HG03097 (cell line): ENCODE results near the gene KIAA1328.

Experiments used
- ATAC-seq: cut with Tn5 transposase; IDR thresholded peaks from one replicate; pipeline ENCODE4 v1.9.1; 2021; ENCODE audit not compliant: unreplicated experiment, low FRiP score

The KIAA1328 gene

GRCh38 chr18:37184209-37184868, 355.4 kb downstream of the KIAA1328 start:
- no peak for ATAC-seq

DNA sequence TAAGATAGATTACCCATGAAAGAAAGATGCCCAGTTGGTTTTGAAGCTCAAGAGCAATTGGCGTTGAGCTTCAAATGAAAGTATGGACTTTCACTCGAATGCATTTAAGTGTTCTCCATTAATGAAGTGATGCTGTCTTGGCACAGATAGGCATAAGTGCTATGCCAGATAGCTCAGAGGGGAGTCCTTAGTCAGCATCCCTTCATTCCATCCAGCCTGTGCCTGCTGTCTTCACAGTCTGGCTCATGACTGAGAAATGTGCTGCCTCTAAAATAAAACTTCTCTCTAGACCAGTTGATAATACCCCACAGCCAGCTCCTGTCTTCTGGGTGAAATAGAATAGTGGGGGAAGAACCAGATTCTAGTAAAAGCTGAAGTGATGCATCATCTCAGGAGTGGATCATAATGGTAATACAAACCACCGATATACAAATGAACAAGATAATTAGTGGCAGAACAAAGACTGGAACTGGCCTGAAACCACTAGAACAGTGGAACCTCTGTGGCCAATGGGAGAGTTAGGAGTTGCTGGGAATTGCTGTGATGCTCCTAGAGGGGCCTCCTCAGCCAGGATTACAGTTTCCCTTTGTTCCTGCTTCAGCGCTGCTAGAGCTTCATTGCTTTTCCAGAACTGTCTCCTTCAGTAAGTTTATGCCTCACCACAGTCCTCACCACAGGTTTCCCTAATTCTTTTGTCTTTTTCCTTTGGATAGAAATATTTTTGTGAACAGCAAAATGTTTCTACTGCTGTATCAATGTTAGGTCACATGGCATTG, 359.3 kb downstream of the KIAA1328 start:
- no peak for ATAC-seq

GRCh38 chr18:37199741-37200140, 370.8 kb downstream of the KIAA1328 start:
- ATAC-seq = no peak

- no peak for ATAC-seq
Observed at GRCh38 chr18:37207343-37207742, 378.4 kb downstream of the KIAA1328 start.

- no peak for ATAC-seq
Observed at GRCh38 chr18:37210781-37211180, 381.9 kb downstream of the KIAA1328 start.

- no peak for ATAC-seq
Observed at GRCh38 chr18:37218022-37218590, 389.2 kb downstream of the KIAA1328 start.

DNA sequence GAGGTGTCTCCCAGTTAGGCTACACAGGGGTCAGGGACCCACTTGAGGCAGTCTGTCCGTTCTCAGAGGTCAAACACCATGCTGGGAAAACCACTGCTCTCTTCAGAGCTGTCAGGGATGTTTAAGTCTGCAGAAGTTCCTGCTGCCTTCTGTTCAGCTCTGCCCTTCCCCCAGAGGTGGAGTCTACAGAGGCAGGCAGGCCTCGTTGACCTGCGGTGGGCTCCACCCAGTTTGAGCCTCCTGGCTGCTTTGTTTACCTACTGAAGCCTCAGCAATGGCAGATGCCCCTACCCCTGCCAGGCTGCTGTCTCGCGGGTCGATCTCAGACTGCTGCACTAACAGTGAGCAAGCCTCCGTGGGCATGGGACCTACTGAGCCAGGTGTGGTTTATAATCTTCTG, 390.3 kb downstream of the KIAA1328 start:
- ATAC-seq = no peak

- ATAC-seq = no peak
Observed at GRCh38 chr18:37222354-37222998, 393.5 kb downstream of the KIAA1328 start.

DNA sequence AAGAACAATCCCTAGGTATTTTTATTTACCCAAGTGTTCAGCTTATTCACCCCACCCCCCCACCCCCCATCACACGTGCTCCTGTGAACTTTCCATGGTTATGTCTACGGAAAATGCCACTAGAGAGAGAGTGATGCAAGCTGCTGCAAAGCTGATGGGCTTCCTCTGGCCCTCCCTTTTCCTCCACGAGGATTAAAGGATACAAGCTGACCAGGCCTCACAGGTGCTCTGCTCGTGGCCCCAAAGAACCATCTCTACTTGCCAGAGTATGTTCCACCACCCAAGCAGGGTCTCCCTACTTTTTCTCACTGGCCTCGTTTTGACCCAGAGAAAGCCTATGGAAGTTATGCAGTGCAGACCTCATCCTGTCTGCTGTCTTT, 394.1 kb downstream of the KIAA1328 start:
- no peak for ATAC-seq

- ATAC-seq = no peak
Observed at GRCh38 chr18:37225279-37225678, 396.4 kb downstream of the KIAA1328 start.

GRCh38 chr18:37230768-37231167, 401.8 kb downstream of the KIAA1328 start:
- ATAC-seq = no peak

DNA sequence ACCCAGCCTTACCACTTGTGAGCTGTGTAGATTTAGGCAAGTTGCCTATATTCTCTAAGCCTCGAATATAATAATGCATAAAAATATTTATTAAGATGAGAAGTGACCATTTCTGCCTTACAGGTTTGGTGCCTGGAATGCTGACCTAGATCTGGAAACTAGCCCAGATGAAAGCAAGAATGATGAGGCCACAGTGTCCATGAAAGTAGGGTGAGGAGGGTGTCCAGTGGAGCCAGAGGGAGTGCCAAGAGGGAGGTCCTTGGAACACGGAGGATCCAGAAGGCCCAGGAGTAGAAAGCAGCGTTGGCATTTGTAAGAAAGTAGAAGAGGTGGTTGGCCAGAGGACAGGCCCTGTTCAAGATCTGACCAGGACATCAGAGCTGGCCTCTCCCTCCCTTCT, 402.3 kb downstream of the KIAA1328 start:
- ATAC-seq = no peak

GRCh38 chr18:37235583-37235982, 406.7 kb downstream of the KIAA1328 start:
- ATAC-seq = no peak

GRCh38 chr18:37238282-37239108, 409.6 kb downstream of the KIAA1328 start:
- ATAC-seq = no peak

DNA sequence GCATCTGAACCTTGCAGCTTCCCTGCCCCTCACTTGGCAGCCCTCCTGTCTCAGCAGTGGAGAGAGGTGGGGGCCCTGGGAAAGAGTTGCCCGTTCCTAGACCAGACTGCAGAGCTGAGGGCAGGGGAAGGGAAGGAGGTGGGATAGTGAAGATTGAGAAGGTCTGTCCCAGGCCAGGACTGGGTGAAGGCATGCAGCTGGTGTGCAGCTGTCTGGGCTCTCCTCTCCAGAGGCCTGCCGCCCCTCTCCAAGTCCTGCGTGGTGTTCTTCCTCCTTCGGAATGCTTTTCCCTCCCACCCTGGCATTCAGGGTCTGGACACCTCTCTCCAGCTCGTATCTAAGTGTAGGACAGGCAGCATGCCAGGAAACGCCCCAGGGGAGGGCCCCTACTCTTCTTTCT, 413.2 kb downstream of the KIAA1328 start:
- ATAC-seq = no peak

DNA sequence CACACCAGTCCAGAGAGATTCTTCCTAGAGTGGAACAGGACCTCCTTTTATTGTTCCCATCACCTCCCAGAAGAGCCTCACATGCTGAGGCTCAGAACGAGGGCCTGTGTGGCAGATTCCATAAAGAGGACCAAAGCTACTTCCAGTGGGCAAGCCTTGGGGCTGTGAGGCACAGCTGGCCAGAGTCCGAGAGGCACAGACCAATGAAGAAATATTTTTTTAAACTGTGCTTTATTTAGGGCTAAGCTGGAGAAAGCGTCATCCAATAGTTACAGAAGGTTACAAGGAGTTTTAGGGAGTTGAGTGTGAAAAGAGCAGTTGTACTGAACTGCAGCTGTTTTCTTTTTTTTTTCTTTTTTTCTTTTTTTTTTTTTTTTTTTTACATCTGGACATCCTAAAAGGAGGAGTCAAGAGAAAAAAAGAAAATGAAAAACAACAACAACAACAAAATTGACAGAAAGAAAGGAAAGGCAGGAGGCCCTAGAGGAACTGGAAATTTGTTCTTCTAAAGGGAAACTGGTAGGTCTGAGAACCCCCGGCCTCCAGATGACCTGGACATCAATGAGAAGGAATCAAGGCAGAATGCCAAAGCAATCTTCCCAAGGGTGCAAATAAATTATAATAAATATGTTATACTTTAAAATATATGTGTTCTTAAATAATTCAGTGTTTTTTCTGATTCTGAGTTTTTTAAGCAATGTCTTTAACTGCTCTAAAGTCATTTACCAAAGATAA, 414.1 kb downstream of the KIAA1328 start:
- ATAC-seq = no peak

DNA sequence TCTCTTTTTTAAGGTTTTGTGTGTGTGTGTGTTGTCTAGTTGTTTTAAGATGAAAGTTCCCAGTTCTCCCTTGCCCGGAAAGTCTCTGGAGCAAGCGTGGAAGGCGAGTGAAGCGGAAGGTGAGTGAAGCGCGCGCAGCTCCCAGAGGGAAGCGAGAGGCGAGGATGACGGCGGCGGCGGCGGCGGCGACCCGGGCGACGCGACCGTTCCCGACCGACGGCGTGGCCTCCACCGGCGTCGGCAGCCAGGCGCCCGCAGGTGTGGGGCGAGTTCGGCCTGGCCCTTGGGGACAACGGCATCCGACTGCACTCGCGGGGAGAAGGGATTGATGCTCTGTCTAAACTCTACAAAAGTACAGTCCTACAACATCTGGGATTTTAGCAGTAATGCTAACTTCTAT, 414.8 kb downstream of the KIAA1328 start:
- no peak for ATAC-seq

DNA sequence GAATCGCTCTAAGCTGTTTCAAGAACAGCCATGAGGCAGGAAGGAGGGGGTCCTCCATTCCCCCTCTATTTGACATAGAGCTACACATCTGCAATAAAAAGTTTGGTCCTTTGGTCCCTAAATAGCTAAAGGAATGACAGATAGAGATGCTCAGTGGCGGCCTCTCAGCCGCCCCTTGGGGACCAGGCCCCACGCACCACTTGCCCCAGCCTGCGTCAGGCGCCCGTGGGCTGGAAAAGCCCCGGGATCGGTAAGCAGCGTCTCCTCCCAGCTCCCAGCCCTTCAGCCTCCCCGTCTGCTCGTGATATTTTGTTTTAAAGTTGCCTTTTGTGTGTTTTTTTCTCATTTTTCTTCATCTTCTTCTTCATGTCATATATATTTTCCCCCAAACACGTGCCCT, 415.7 kb downstream of the KIAA1328 start:
- ATAC-seq = no peak

- no peak for ATAC-seq
Observed at GRCh38 chr18:37246779-37247340, 417.9 kb downstream of the KIAA1328 start.
